Upper lobe of right lung (tissue), 1 donor: Measurements from ENCODE around the gene IFNGR2. TPM values are rescaled to one million over a fixed set of nuclear protein-coding genes. Genes with fewer than 3 reads are reported as not detected.
A peak's percentile ranks its signal among the peaks of the same experiment; 100 is the strongest.

ENCODE experiments used
- ATAC-seq: fragments of 200-7000 bp; cut with Tn5 transposase; one replicate; pipeline ENCODE4 v1.9.1; 2020; ENCODE audit warnings: mild to moderate bottlenecking, moderate library complexity
- DNase-seq: peaks from one replicate; pipeline ENCODE4 v3.0.0-alpha.2; 2020
- H3K27ac ChIP-seq: fragments of 200-600 bp; one replicate; pipeline ENCODE4 v1.8.0; 2022
- H3K27me3 ChIP-seq: fragments of 200-600 bp; one replicate; pipeline ENCODE4 v1.8.0; 2022; ENCODE audit warnings: mild to moderate bottlenecking
- H3K36me3 ChIP-seq: fragments of 200-600 bp; one replicate; pipeline ENCODE4 v1.8.0; 2022
- H3K4me1 ChIP-seq: fragments of 200-600 bp; one replicate; pipeline ENCODE4 v1.8.0; 2022
- H3K4me3 ChIP-seq: fragments of 200-600 bp; one replicate; pipeline ENCODE4 v1.8.0; 2022; ENCODE audit warnings: mild to moderate bottlenecking
- H3K9me3 ChIP-seq: fragments of 200-600 bp; one replicate; pipeline ENCODE4 v1.8.0; 2022
- CTCF ChIP-seq: fragments of 200-600 bp; IDR thresholded peaks from one replicate; pipeline ENCODE4 v1.8.0; 2022; ENCODE audit warnings: antibody characterized with exemption
- intact Hi-C: fragments of 100-400 bp; cut with DNase I; formaldehyde crosslinking; loops from one replicate; pipeline ENCODE4 v1.11.0; 2022
- total RNA-seq: library from RNA; stranded (reverse); fragmentation: NEBNext Ultra II Directional; extraction: Animal tissue kit (Norgen Biotek cat#: 25700); gene quantifications from one replicate; pipeline ENCODE4 v1.2.1, GENCODE V29; 2021
- donor health status: DM: no; HTN: yes; CAD: no; lungs with severe emphysema.

Gene IFNGR2
- total RNA-seq, 1 donor from 2014 or later, result 69.3 TPM

- Histone ChIP-seq H3K36me3 (no peaks in the 10 kb centered on the region), H3K27ac (no peak overlapping the region)
- no peak for ATAC-seq
These were observed 5.5 kb upstream of the IFNGR2 start for GRCh38 chr21:33397717-33398116.

GRCh38 chr21:33398361-33398760 is 4.9 kb upstream of the IFNGR2 start:
- intact Hi-C loops, result no loop called here
- Histone ChIP-seq H3K36me3 (no peaks in the 10 kb centered on the region), H3K4me1 (peaks cover 23% of the 10 kb centered on the region), H3K4me3 (no peak overlapping the region), H3K9me3 (no peaks in the 10 kb centered on the region), H3K27ac (no peak overlapping the region), H3K27me3 (no peaks in the 10 kb centered on the region)
- no peak for TF ChIP-seq CTCF
- ATAC-seq, result no peak
- DNase-seq, result no peak

More at GRCh38 chr21:33397717-33398116, 5.5 kb upstream of the IFNGR2 start:
- H3K27me3 ChIP-seq, result no peaks in the 10 kb centered on the region
- no peak for DNase-seq
- no peak for TF ChIP-seq CTCF
- no peak overlapping the region for H3K4me3 ChIP-seq
- no peaks in the 10 kb centered on the region for H3K9me3 ChIP-seq
- H3K4me1 ChIP-seq, result peaks cover 23% of the 10 kb centered on the region
- intact Hi-C loops, result no loop called here

- no peak for DNase-seq
- intact Hi-C loops, result no loop called here
- H3K4me1 ChIP-seq, result peaks cover 23% of the 10 kb centered on the region
- no peak for ATAC-seq
- H3K27ac ChIP-seq, result no peak overlapping the region
- no peaks in the 10 kb centered on the region for H3K36me3 ChIP-seq
- no peak overlapping the region for H3K4me3 ChIP-seq
- no peaks in the 10 kb centered on the region for H3K27me3 ChIP-seq
- H3K9me3 ChIP-seq, result no peaks in the 10 kb centered on the region
- no peak for TF ChIP-seq CTCF
These were observed 1.6 kb upstream of the IFNGR2 start for GRCh38 chr21:33401630-33401992.

- Histone ChIP-seq H3K36me3 (no peaks in the 10 kb centered on the region), H3K4me3 (peak overlapping the region; percentile 90), H3K4me1 (peaks cover 21% of the 10 kb centered on the region), H3K27me3 (no peaks in the 10 kb centered on the region), H3K27ac (peak overlapping the region; percentile 95), H3K9me3 (no peaks in the 10 kb centered on the region)
- peak; percentile 72 for ATAC-seq
- TF ChIP-seq CTCF, result no peak
- intact Hi-C loops, result no loop called here
- peak; percentile 87 for DNase-seq
These were observed 923 bp upstream of the IFNGR2 start for GRCh38 chr21:33402001-33402979.

- TF ChIP-seq CTCF, result no peak
- H3K27me3 ChIP-seq, result no peaks in the 10 kb centered on the region
- intact Hi-C loops, result no loop called here
- no peaks in the 10 kb centered on the region for H3K36me3 ChIP-seq
- DNase-seq, result peak; percentile 85
- H3K27ac ChIP-seq, result peak overlapping the region; percentile 95
- peak; percentile 48 for ATAC-seq
- H3K4me3 ChIP-seq, result peak overlapping the region; percentile 90
- no peaks in the 10 kb centered on the region for H3K9me3 ChIP-seq
- H3K4me1 ChIP-seq, result peaks cover 21% of the 10 kb centered on the region
These were observed 773 bp downstream of the IFNGR2 start for GRCh38 chr21:33403786-33404585.
